HUES48 (cell line): ENCODE measurements around the gene PDGFRB.

Source experiments
- H3K27ac ChIP-seq: one replicate; pipeline ENCODE4 v1.7.0; 2013; ENCODE audit warnings: low read depth, low read length, inconsistent platforms
- H3K27me3 ChIP-seq: 2 replicates; pipeline ENCODE4 v1.6.1; 2013; ENCODE audit warnings: mild to moderate bottlenecking, low read length; ENCODE audit not compliant: control insufficient read depth, insufficient read depth
- H3K36me3 ChIP-seq: 2 replicates; pipeline ENCODE4 v1.6.1; 2013; ENCODE audit warnings: low read length; ENCODE audit not compliant: control insufficient read depth, insufficient read depth
- H3K4me1 ChIP-seq: 2 replicates; pipeline ENCODE4 v1.6.1; 2013; ENCODE audit warnings: mild to moderate bottlenecking, low read length; ENCODE audit not compliant: control insufficient read depth, insufficient read depth
- H3K4me3 ChIP-seq: 2 replicates; pipeline ENCODE4 v1.5.1; 2013; ENCODE audit warnings: mild to moderate bottlenecking, low read depth, low read length
- H3K9ac ChIP-seq: 2 replicates; pipeline ENCODE4 v1.6.1; 2013; ENCODE audit warnings: mild to moderate bottlenecking, low read depth, low read length, moderate library complexity
- H3K9me3 ChIP-seq: 2 replicates; pipeline ENCODE4 v1.6.1; 2013; ENCODE audit warnings: low read length; ENCODE audit not compliant: control insufficient read depth, insufficient read depth

Gene PDGFRB

DNA sequence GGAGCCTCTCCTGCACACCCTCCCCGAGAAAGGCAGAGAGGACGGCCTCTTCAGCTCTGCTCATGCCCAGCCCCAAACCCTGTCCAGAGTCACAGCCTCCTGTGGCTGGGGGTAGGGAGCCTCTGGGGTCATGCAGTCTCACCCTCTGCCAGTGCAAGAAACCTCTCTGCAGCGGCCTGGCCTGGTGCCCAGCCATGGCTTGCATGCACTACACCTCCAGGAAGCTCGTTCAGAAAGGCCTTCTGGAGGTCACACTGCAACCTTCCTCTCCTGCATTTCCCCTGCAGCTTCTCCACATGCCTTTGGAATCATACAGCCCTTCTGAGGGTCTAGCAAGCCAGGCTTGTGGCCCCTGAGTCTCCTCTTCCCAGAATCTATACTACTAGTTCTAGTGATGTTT lies 87.2 kb downstream of the PDGFRB start:
- Histone ChIP-seq H3K27ac (no peak overlapping the region), H3K36me3 (no peaks in the 10 kb centered on the region), H3K9ac (no peak overlapping the region), H3K27me3 (no peaks in the 10 kb centered on the region), H3K9me3 (no peaks in the 10 kb centered on the region), H3K4me1 (no peaks in the 10 kb centered on the region), H3K4me3 (no peak overlapping the region)

DNA sequence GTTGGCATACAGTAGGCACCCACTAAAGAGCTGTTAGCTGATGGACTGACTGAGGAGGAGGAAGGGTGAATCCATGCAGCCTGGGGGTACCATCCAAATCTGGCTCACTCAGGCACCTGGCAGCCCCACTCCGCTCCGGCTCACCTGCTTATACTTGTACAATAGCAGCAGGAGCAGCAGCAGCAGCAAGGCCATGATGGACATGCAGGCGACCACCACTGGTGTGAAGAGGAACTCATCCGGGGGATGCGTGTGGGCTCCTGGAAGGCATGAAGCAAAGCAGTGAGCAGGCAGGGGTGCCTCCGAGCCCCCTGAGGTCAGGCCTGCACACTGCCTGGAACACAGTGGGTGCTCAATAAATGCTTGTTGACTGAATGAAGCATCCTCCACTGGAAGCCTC lies 87.6 kb downstream of the PDGFRB start:
- H3K27me3 ChIP-seq: no peaks in the 10 kb centered on the region
- no peak overlapping the region for H3K9ac ChIP-seq
- no peak overlapping the region for H3K4me3 ChIP-seq
- H3K4me1 ChIP-seq: no peaks in the 10 kb centered on the region
- H3K9me3 ChIP-seq: no peaks in the 10 kb centered on the region
- H3K27ac ChIP-seq: no peak overlapping the region
- no peaks in the 10 kb centered on the region for H3K36me3 ChIP-seq

GRCh38 chr5:150067405-150067960 lies 88.2 kb downstream of the PDGFRB start:
- Histone ChIP-seq H3K4me1 (no peaks in the 10 kb centered on the region), H3K9ac (no peak overlapping the region), H3K36me3 (no peaks in the 10 kb centered on the region), H3K27me3 (no peaks in the 10 kb centered on the region), H3K4me3 (no peak overlapping the region), H3K9me3 (no peaks in the 10 kb centered on the region), H3K27ac (no peak overlapping the region)

- H3K9me3 ChIP-seq: no peaks in the 10 kb centered on the region
- H3K36me3 ChIP-seq: no peaks in the 10 kb centered on the region
- no peak overlapping the region for H3K27ac ChIP-seq
- no peak overlapping the region for H3K4me3 ChIP-seq
- no peaks in the 10 kb centered on the region for H3K27me3 ChIP-seq
- H3K9ac ChIP-seq: no peak overlapping the region
- H3K4me1 ChIP-seq: no peaks in the 10 kb centered on the region
Observed at GRCh38 chr5:150066901-150067396, 88.7 kb downstream of the PDGFRB start.

GRCh38 chr5:150066436-150066835 lies 89.2 kb downstream of the PDGFRB start:
- Histone ChIP-seq H3K4me3 (no peak overlapping the region), H3K27me3 (no peaks in the 10 kb centered on the region), H3K27ac (no peak overlapping the region), H3K9me3 (no peaks in the 10 kb centered on the region), H3K4me1 (no peaks in the 10 kb centered on the region), H3K9ac (no peak overlapping the region), H3K36me3 (no peaks in the 10 kb centered on the region)

DNA sequence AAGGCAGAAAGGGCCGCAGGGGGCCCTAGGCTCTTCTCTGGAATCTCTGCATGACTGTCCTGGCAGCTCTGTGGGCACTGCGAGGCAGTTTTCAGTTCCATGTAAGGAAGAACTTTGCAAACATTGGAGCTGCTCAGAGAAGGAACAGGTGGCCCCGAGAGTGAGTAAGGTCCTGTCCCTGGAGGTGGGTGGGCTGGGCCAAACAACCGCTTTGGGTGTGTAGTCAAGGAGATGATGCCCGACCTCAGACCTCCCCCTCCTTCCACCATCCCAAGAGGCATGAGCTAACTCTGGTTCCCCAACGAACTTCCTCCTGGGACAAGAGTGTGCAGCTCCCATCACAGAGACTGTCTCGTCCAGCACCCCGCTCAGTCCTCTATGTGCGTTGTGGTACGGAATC lies 89.8 kb downstream of the PDGFRB start:
- no peak overlapping the region for H3K4me3 ChIP-seq
- no peaks in the 10 kb centered on the region for H3K27me3 ChIP-seq
- H3K9me3 ChIP-seq: no peaks in the 10 kb centered on the region
- H3K9ac ChIP-seq: no peak overlapping the region
- H3K4me1 ChIP-seq: no peaks in the 10 kb centered on the region
- no peaks in the 10 kb centered on the region for H3K36me3 ChIP-seq
- H3K27ac ChIP-seq: no peak overlapping the region

GRCh38 chr5:150065346-150065745 lies 90.3 kb downstream of the PDGFRB start:
- Histone ChIP-seq H3K27ac (no peak overlapping the region), H3K4me3 (no peak overlapping the region), H3K9me3 (no peaks in the 10 kb centered on the region), H3K4me1 (no peaks in the 10 kb centered on the region), H3K36me3 (no peaks in the 10 kb centered on the region), H3K9ac (no peak overlapping the region), H3K27me3 (no peaks in the 10 kb centered on the region)

GRCh38 chr5:150064681-150065220 lies 90.9 kb downstream of the PDGFRB start:
- H3K9ac ChIP-seq: no peak overlapping the region
- no peak overlapping the region for H3K27ac ChIP-seq
- H3K36me3 ChIP-seq: no peaks in the 10 kb centered on the region
- H3K4me3 ChIP-seq: no peak overlapping the region
- H3K9me3 ChIP-seq: no peaks in the 10 kb centered on the region
- no peaks in the 10 kb centered on the region for H3K27me3 ChIP-seq
- H3K4me1 ChIP-seq: no peaks in the 10 kb centered on the region
